Keratinocyte (primary cell): Measurements from ENCODE around the gene MAP3K6.

Experiments used
- CTCF ChIP-seq, 3 experiments: IDR thresholded peaks in 1 of 3; conservative IDR thresholded peaks in 1 of 3; optimal IDR thresholded peaks in 1 of 3; 2 replicates in 2 of 3; 3 replicates in 1 of 3; pipeline versions ENCODE3 to v1.5.1; 2011; ENCODE audit warnings: low read length in 3 of 3, mild to moderate bottlenecking in 3 of 3, moderate library complexity in 2 of 3, control low read depth in 1 of 3, inconsistent platforms in 1 of 3; ENCODE audit not compliant: insufficient read depth in 2 of 3; ENCODE audit errors: extremely low read depth in 1 of 3
- EZH2 ChIP-seq: IDR thresholded peaks from one replicate; pipeline ENCODE4 v1.6.1; 2012; ENCODE audit warnings: inconsistent platforms, mild to moderate bottlenecking, low read length, moderate library complexity

DNA sequence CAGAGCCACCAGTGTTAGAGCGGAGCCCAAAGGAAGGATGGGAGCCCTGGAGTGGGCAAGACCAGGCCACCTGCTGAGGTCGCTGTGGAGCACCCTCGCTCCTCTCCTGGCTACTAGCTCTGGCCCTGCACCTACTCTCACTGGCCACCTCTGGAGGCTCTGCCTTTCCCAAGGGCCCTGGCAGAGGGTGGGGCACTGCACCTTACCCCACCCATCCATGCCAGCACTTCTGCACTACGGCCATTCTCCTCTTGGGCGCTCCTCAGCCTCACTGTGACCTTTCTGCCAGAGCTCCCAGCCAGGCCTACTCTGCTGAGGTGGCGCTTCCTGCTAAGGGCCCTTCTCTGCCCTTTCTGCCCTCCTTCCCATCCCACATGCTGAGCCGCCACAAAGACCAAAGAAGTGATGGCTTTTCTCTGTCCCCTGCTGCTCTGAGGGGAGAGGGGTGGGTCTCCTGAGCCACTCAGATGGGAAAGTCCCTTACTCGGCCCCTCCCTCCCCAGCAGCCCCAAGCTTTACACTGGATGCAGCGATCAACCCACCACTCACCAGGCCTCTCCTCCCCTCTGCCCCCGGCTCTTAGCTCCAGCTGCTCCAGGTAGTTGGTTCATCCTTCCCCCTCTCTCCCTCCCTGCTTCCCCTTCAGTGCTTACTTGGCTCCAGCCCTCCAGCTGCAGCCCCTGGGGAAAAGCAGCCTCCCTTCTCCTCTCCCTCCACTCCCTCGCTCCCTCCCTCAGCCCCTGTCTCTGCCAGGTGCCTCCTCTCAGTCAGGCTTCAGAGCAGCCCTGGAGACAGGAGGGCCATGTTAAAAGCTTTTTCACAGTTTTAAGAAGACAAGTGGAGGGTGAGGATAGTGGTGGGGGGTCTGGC lies 59.6 kb downstream of the MAP3K6 start:
- TF ChIP-seq CTCF (optimal IDR thresholded peaks at IDR 0.05 in 1 of 3, IDR thresholded peaks at IDR 0.05 in 1 of 3, conservative IDR thresholded peaks at IDR 0.05 in 1 of 3; ENCODE audit: extremely low read depth in 1 of 3, insufficient read depth in 2 of 3, low read length in 3 of 3), result peak in 1 of 3 experiments; percentile 4
- no peak for TF ChIP-seq EZH2
